ENCODE results near the gene PDE4A.

Gene PDE4A

DNA sequence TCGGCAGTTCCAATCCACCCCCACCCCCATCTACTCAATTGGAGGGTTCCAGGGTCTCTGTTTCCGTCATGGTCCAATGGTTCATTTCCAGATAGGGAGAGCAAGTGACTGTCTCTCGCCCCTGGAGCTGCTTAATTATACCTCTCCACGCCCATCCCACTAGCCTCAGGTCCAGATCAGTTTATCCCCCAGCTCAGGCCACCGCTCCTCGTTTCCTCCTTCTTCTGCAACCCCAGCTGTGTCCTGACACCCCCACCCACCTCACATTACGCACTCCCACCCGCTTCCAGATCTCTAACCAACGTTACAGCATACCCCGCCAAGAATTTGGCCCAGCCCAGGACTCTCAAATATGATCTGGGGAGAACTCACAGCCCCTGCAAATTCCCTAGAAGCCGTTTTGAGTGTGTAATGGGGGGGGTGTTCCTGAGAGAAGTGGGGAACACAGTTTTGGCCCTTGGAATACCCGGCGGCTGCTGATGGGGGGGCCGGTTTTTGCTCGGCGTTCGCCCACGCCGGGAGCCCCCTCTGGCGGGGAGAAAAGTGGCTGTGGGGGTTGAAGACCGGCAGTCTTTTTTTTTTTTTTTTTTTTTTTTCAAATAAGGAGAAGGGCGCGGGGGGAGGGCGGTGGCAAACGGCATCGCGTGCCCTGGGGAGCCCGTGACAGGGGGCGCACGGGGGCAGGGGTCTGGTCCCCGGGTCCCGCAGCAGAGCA lies 1.7 kb upstream of the PDE4A start:
- TF ChIP-seq FOXP2 (optimal IDR thresholded peaks at IDR 0.05; ENCODE audit: control extremely low read depth, extremely low read length, insufficient read depth) (no peak), POLR2AphosphoS5 (IDR thresholded peaks at IDR 0.05; ENCODE audit: borderline replicate concordance, low read depth, low read length) (no peak), EZH2 (IDR thresholded peaks at IDR 0.05) (no peak)
- H3K9ac ChIP-seq (ENCODE audit: insufficient read length): peak overlapping the region; percentile 78
- DNase-seq (ENCODE audit: low read depth, low spot score): no peak

GRCh38 chr19:10419200-10419645 lies 1.1 kb upstream of the PDE4A start:
- Histone ChIP-seq H3K4me3 (peak overlapping the region; percentile 100), H3K36me3 (ENCODE audit: insufficient read depth, low read length) (no peaks in the 10 kb centered on the region), H3K9ac (ENCODE audit: insufficient read length) (peak overlapping the region; percentile 78), H3K27ac (peak overlapping the region; percentile 96), H3K9me3 (ENCODE audit: low read depth, low read length) (peaks cover 3% of the 10 kb centered on the region; the same call in 1 of the 2 replicates)
- TF ChIP-seq FOXP2 (optimal IDR thresholded peaks at IDR 0.05; ENCODE audit: control extremely low read depth, extremely low read length, insufficient read depth) (peak; percentile 18), POLR2AphosphoS5 (IDR thresholded peaks at IDR 0.05; ENCODE audit: borderline replicate concordance, low read depth, low read length) (no peak; the same call in 1 of the 2 replicates)
- DNase-seq (ENCODE audit: low read depth, low spot score): no peak

More for the DNA sequence above, 1.7 kb upstream of the PDE4A start:
- H3K9me3 ChIP-seq (ENCODE audit: low read depth, low read length): peaks cover 4% of the 10 kb centered on the region; the same call in 1 of the 2 replicates
- H3K4me3 ChIP-seq: peak overlapping the region; percentile 100
- no peaks in the 10 kb centered on the region for H3K36me3 ChIP-seq (ENCODE audit: insufficient read depth, low read length)
- peak overlapping the region; percentile 96 for H3K27ac ChIP-seq

DNA sequence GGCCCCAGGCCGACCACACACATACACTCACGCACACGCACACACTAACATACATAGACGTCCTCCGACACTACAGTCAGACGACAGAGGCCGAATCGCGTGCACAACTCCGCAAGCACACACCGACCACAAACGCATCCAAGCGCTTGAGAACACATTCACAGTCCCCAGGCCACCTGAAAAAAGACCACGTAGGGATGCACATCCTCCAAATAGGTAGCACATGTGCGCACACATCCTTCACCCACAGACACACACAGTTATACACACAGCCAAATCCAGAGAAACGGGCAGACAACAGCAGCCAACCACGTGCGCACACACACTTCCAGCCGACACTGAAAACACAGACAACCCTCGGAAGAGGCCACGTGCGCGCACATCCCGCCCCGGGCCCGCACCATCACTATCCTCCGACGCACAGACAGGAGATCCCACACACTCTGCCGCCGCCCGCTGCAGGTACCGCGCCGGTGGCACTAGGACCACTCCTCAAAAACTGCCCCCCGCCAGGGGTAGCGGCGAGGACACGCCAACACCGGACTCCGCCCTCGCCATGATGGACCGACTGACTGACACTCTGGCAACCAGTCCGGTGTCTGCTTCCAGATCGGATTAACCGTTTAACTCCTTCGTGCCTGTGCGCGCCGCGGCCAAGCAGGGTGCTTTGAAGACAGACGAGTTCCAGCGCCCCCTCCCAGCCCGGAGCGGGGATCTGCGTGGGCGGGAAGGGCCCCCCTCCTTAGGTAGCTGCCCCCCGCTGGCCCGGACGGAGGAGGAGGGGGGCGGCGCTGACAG lies 493 bp upstream of the PDE4A start:
- H3K27ac ChIP-seq: peak overlapping the region; percentile 96
- H3K9ac ChIP-seq (ENCODE audit: insufficient read length): peak overlapping the region; percentile 78
- peak; percentile 82 for DNase-seq (ENCODE audit: low read depth, low spot score)
- H3K9me3 ChIP-seq (ENCODE audit: low read depth, low read length): no peaks in the 10 kb centered on the region
- H3K36me3 ChIP-seq (ENCODE audit: insufficient read depth, low read length): no peaks in the 10 kb centered on the region
- no peak; the same call in none of the 2 replicates for TF ChIP-seq POLR2AphosphoS5 (IDR thresholded peaks at IDR 0.05; ENCODE audit: borderline replicate concordance, low read depth, low read length)
- TF ChIP-seq EZH2 (IDR thresholded peaks at IDR 0.05): no peak
- no peak for TF ChIP-seq FOXP2 (optimal IDR thresholded peaks at IDR 0.05; ENCODE audit: control extremely low read depth, extremely low read length, insufficient read depth)
- H3K4me3 ChIP-seq: peak overlapping the region; percentile 100

- Histone ChIP-seq H3K36me3 (ENCODE audit: insufficient read depth, low read length) (no peaks in the 10 kb centered on the region), H3K9me3 (ENCODE audit: low read depth, low read length) (no peaks in the 10 kb centered on the region), H3K9ac (ENCODE audit: insufficient read length) (peak overlapping the region; percentile 57), H3K27ac (no peak overlapping the region), H3K4me3 (peak overlapping the region; percentile 100)
- DNase-seq (ENCODE audit: low read depth, low spot score): no peak
- TF ChIP-seq POLR2AphosphoS5 (IDR thresholded peaks at IDR 0.05; ENCODE audit: borderline replicate concordance, low read depth, low read length) (no peak), FOXP2 (optimal IDR thresholded peaks at IDR 0.05; ENCODE audit: control extremely low read depth, extremely low read length, insufficient read depth) (no peak), EZH2 (IDR thresholded peaks at IDR 0.05) (no peak)
Observed at GRCh38 chr19:10421240-10422045, 1.1 kb downstream of the PDE4A start.

DNA sequence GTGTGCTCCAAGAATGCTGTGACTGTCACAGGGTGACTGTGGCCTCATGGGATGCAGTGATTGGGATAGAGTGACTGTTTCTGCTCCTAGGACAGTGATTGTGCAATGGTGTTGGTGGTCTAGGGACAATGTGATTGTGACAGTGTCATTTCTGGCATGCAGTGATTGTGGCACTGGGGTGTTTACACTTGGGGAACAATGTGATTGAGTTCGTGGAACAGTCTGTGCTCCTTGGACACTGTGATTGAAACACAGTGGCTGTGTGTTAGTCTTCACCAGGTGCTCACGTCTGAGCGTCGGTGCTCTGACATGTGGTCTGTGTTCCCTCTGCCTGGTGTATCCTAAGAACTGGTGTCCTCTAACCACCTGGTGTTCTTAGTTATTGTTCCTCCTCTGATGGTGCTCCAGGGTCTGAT lies 1.7 kb downstream of the PDE4A start:
- no peaks in the 10 kb centered on the region for H3K9me3 ChIP-seq (ENCODE audit: low read depth, low read length)
- DNase-seq (ENCODE audit: low read depth, low spot score): no peak
- peak overlapping the region; percentile 100 for H3K4me3 ChIP-seq
- H3K9ac ChIP-seq (ENCODE audit: insufficient read length): no peak overlapping the region
- TF ChIP-seq FOXP2 (optimal IDR thresholded peaks at IDR 0.05; ENCODE audit: control extremely low read depth, extremely low read length, insufficient read depth) (no peak), EZH2 (IDR thresholded peaks at IDR 0.05) (no peak), POLR2AphosphoS5 (IDR thresholded peaks at IDR 0.05; ENCODE audit: borderline replicate concordance, low read depth, low read length) (no peak)
- no peaks in the 10 kb centered on the region for H3K36me3 ChIP-seq (ENCODE audit: insufficient read depth, low read length)
- H3K27ac ChIP-seq: no peak overlapping the region

GRCh38 chr19:10422846-10423245 lies 2.5 kb downstream of the PDE4A start:
- Histone ChIP-seq H3K4me3 (no peak overlapping the region), H3K9ac (ENCODE audit: insufficient read length) (no peak overlapping the region), H3K27ac (no peak overlapping the region), H3K9me3 (ENCODE audit: low read depth, low read length) (no peaks in the 10 kb centered on the region), H3K36me3 (ENCODE audit: insufficient read depth, low read length) (no peaks in the 10 kb centered on the region)
- no peak for TF ChIP-seq POLR2AphosphoS5 (IDR thresholded peaks at IDR 0.05; ENCODE audit: borderline replicate concordance, low read depth, low read length)
- no peak for TF ChIP-seq FOXP2 (optimal IDR thresholded peaks at IDR 0.05; ENCODE audit: control extremely low read depth, extremely low read length, insufficient read depth)
- no peak for TF ChIP-seq EZH2 (IDR thresholded peaks at IDR 0.05)
- DNase-seq (ENCODE audit: low read depth, low spot score): no peak

- Histone ChIP-seq H3K9me3 (ENCODE audit: low read depth, low read length) (no peaks in the 10 kb centered on the region), H3K4me3 (peak overlapping the region; percentile 71), H3K9ac (ENCODE audit: insufficient read length) (peak overlapping the region; percentile 60), H3K27ac (no peak overlapping the region), H3K36me3 (ENCODE audit: insufficient read depth, low read length) (no peaks in the 10 kb centered on the region)
- no peak for DNase-seq (ENCODE audit: low read depth, low spot score)
- TF ChIP-seq FOXP2 (optimal IDR thresholded peaks at IDR 0.05; ENCODE audit: control extremely low read depth, extremely low read length, insufficient read depth) (peak; percentile 45), EZH2 (IDR thresholded peaks at IDR 0.05) (no peak)
Observed at GRCh38 chr19:10424011-10424637, 3.8 kb downstream of the PDE4A start.

All from SK-N-MC (cell line).